LNCAP (cell line): Measurements from ENCODE around the gene NECAB2.

Experiments used
- CTCF ChIP-seq: fragments of 450-650 bp; IDR thresholded peaks from 2 replicates; pipeline ENCODE4 v1.5.1; 2017; ENCODE audit warnings: mild to moderate bottlenecking

NECAB2 gene

GRCh38 chr16:83996481-83997252, 28.6 kb downstream of the NECAB2 start:
- TF ChIP-seq CTCF, result no peak

GRCh38 chr16:83998091-83998490, 30.0 kb downstream of the NECAB2 start:
- no peak for TF ChIP-seq CTCF

- TF ChIP-seq CTCF, result no peak
These were observed 33.1 kb downstream of the NECAB2 start for GRCh38 chr16:84000989-84001642.

- no peak for TF ChIP-seq CTCF
These were observed 33.7 kb downstream of the NECAB2 start for GRCh38 chr16:84001726-84002125.

- no peak for TF ChIP-seq CTCF
These were observed 35.0 kb downstream of the NECAB2 start for GRCh38 chr16:84003038-84003437.

GRCh38 chr16:84004442-84004841, 36.4 kb downstream of the NECAB2 start:
- TF ChIP-seq CTCF, result no peak

GRCh38 chr16:84005391-84005790, 37.3 kb downstream of the NECAB2 start:
- TF ChIP-seq CTCF, result no peak
